Chondrocyte (in vitro differentiated cells): ENCODE measurements around the gene ASB4. TPM values are rescaled to one million over a fixed set of nuclear protein-coding genes. Genes with fewer than 3 reads are reported as not detected.

ENCODE experiments used
- DNase-seq: peaks from one replicate; pipeline ENCODE4 v3.0.0; 2021; ENCODE audit warnings: mixed read lengths, low spot score
- H3K27ac Mint-ChIP-seq: one replicate; pipeline ENCODE4 v1.8.0; 2021; ENCODE audit warnings: mild to moderate bottlenecking, moderate library complexity, mixed read lengths; ENCODE audit not compliant: unreplicated experiment
- H3K27me3 Mint-ChIP-seq: 2 replicates; pipeline ENCODE4 v1.8.0; 2021; ENCODE audit warnings: low read depth, mixed read lengths
- H3K36me3 Mint-ChIP-seq: 2 replicates; pipeline ENCODE4 v1.8.0; 2021; ENCODE audit warnings: low read depth, mixed read lengths
- H3K4me1 Mint-ChIP-seq: 2 replicates; pipeline ENCODE4 v1.8.0; 2021; ENCODE audit warnings: low read depth, mild to moderate bottlenecking, mixed read lengths
- H3K4me3 Mint-ChIP-seq: one replicate; pipeline ENCODE4 v1.8.0; 2021; ENCODE audit warnings: mild to moderate bottlenecking, moderate library complexity, mixed read lengths; ENCODE audit not compliant: unreplicated experiment
- H3K9me3 Mint-ChIP-seq: 2 replicates; pipeline ENCODE4 v1.8.0; 2021; ENCODE audit warnings: low read depth, mixed read lengths
- total RNA-seq: library from RNA; stranded (reverse); gene quantifications from 3 replicates; pipeline ENCODE4 v1.2.1, GENCODE V29; 2021
- TF ChIP-seq, protein P1 (sequence below): fragments of 200-600 bp; sonication (generic); IDR thresholded peaks from 2 replicates; pipeline ENCODE4 v1.5.0; 2021; ENCODE audit warnings: antibody characterized with exemption, mild to moderate bottlenecking, moderate library complexity

The ASB4 gene
- total RNA-seq, 1 donor from 2014 or later = not detected

DNA sequence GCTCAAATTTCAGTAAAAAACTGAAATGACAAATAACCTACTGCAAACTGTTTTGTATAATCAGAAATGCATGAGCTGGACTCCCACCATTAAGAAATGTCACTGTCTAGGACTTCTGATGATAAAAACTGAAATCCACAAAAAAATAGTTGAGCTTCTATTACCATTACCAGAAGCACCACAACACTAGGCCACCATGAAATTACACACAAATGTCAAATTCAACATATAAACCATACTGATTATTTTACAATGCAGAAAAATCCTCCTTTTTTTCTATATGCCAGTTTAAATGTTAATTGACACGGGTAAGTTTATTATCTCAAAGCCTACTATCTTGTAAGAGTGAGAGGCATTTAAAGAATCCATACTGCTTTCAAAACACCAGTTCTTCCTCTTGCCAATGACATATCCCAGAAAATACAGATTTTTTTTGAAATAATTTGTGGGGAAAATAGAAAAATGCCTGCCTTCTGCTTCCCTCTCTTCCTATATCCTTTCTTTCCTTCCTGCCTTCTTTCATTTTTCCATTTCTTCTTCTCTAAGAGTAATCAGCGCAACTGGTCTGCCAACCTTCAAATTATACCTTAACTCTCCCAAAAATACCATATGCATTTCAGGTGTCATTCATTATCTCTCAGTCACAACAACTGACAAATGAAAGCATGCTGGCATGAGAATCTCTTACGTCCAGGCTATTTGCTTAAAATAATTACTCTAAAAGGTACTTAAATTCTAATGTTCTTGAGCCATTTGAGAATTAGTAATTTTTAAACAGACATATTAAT lies 98.3 kb downstream of the ASB4 start:
- no peaks in the 10 kb centered on the region for H3K27me3 Mint-ChIP-seq
- no peaks in the 10 kb centered on the region for H3K4me1 Mint-ChIP-seq
- TF ChIP-seq, protein P1, sequence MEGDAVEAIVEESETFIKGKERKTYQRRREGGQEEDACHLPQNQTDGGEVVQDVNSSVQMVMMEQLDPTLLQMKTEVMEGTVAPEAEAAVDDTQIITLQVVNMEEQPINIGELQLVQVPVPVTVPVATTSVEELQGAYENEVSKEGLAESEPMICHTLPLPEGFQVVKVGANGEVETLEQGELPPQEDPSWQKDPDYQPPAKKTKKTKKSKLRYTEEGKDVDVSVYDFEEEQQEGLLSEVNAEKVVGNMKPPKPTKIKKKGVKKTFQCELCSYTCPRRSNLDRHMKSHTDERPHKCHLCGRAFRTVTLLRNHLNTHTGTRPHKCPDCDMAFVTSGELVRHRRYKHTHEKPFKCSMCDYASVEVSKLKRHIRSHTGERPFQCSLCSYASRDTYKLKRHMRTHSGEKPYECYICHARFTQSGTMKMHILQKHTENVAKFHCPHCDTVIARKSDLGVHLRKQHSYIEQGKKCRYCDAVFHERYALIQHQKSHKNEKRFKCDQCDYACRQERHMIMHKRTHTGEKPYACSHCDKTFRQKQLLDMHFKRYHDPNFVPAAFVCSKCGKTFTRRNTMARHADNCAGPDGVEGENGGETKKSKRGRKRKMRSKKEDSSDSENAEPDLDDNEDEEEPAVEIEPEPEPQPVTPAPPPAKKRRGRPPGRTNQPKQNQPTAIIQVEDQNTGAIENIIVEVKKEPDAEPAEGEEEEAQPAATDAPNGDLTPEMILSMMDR = no peak
- no peaks in the 10 kb centered on the region for H3K9me3 Mint-ChIP-seq
- H3K27ac Mint-ChIP-seq = no peak overlapping the region
- DNase-seq = no peak
- H3K4me3 Mint-ChIP-seq = no peak overlapping the region
- peaks cover 23% of the 10 kb centered on the region for H3K36me3 Mint-ChIP-seq

DNA sequence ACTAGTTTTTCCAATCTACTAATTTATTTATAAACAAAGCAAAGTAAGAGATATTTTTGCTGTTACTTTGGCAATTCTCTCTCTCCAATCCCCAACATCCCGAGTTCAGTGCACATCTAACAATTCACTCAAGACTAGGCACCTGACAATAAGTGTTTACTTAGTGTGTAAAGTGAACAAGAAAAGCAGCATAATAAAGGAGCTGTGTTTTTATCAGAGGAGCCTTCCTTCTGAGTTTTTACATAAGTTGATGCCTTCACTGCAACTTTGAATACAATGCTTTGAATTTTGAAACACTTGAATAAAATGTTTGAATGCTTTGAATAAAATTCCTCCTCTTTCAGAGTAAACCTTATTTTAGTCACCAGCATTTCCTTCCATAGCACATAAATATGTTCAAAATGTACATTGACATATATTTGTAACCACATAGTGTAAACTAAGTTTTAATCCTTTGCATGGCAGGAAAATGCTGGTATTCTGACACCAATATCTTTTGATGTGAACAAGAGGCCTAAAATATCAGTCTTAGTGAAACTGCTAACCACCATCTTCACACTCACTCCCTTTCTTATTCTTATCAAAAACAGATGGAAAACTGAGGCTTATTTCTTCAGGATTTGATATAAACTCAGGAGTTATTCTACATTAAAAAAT lies 99.2 kb downstream of the ASB4 start:
- H3K27me3 Mint-ChIP-seq = no peaks in the 10 kb centered on the region
- no peak overlapping the region for H3K27ac Mint-ChIP-seq

DNA sequence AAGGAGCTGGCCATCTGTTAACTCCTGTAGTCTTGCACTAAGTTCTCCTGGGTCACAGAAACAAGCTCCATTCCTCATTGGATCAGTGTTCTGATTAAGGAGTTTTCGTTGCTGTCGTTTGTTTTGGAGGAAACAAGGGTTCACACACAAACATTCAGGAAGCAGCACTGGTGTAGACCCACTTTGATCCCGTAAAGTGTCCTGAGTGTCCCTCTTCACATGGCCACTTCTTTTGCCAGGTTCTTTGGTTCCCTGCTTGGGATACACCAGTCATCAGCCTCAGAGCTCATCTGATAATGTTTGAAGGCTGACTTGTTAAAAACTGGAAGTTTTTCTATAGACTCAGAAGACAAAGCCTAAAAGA lies 99.7 kb downstream of the ASB4 start:
- Mint-ChIP-seq H3K27me3 (no peaks in the 10 kb centered on the region), H3K36me3 (peaks cover 31% of the 10 kb centered on the region), H3K4me1 (no peaks in the 10 kb centered on the region), H3K4me3 (no peak overlapping the region), H3K27ac (no peak overlapping the region), H3K9me3 (no peaks in the 10 kb centered on the region)
- no peak for DNase-seq
- TF ChIP-seq, protein P1 = no peak

More for the DNA sequence above, 99.2 kb downstream of the ASB4 start:
- Mint-ChIP-seq H3K4me3 (no peak overlapping the region), H3K4me1 (no peaks in the 10 kb centered on the region), H3K9me3 (no peaks in the 10 kb centered on the region), H3K36me3 (peaks cover 30% of the 10 kb centered on the region)
- DNase-seq = no peak
- TF ChIP-seq, protein P1 = no peak

DNA sequence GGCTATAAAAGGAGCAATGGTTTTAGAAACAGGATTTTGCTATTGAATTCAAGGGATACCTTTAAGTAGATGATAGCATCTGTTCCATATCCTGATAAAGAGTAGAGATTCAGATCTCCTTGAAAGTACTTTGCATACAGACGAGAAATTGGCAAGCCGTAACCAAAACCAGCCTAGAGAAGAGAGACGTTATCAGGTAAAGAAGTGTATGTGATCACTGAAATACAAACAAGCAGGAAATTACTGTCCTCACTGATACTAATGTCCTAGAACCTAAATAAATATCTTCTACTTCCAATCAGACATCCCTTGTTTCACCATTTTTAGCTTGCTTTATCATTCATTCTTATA lies 101.2 kb downstream of the ASB4 start:
- TF ChIP-seq, protein P1 = no peak
- H3K4me3 Mint-ChIP-seq = no peak overlapping the region
- no peaks in the 10 kb centered on the region for H3K9me3 Mint-ChIP-seq
- H3K27me3 Mint-ChIP-seq = no peaks in the 10 kb centered on the region
- H3K27ac Mint-ChIP-seq = no peak overlapping the region
- no peaks in the 10 kb centered on the region for H3K4me1 Mint-ChIP-seq
- H3K36me3 Mint-ChIP-seq = peaks cover 31% of the 10 kb centered on the region
- DNase-seq = no peak

DNA sequence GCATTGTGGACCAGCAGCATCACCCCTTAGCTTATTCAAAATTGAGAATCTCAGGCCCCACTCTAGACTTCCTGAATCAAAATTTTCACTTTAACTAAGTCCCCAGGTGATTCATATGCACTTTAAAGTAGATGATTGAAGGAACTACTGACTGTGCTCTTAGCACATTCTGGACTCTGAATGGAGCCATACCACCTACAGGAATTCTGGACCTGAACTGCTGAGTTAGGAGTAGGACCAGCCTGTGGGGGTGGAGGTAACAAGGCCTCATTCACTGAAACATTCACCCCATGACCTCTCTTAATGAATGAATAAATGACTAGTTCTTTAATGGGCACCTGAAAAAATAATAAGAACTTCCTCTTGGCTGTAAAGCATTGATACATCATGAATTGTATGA lies 103.3 kb downstream of the ASB4 start:
- Mint-ChIP-seq H3K36me3 (peaks cover 31% of the 10 kb centered on the region), H3K4me3 (no peak overlapping the region), H3K4me1 (peaks cover 3% of the 10 kb centered on the region), H3K27me3 (no peaks in the 10 kb centered on the region), H3K27ac (no peak overlapping the region), H3K9me3 (no peaks in the 10 kb centered on the region)
- no peak for DNase-seq
- TF ChIP-seq, protein P1 = no peak
